PC-9 (cell line): ENCODE measurements around the gene BMI1. TPM values are rescaled to one million over a fixed set of nuclear protein-coding genes. Genes with fewer than 3 reads are reported as not detected.

Experiments used
- BruUV-seq: library from RNA; stranded (reverse); fragments of 400-500 nt; replicated peaks from 2 replicates; lab custom pipeline; 2021; lab: Mats Ljungman, UMichigan
- CTCF ChIA-PET: fragments of 300-600 bp; sonication (Branson Sonifier 250); formaldehyde crosslinking; loops from one replicate; lab custom pipeline; 2022; ENCODE audit warnings: antibody characterized with exemption; lab: Charles Lee
- POLR2A ChIA-PET: fragments of 300-600 bp; sonication (Branson Sonifier 250); formaldehyde crosslinking; loops from one replicate; lab custom pipeline; 2022; ENCODE audit warnings: antibody characterized with exemption; ENCODE audit not compliant: unreplicated experiment; lab: Charles Lee
- DNase-seq, 2 experiments: peaks; one replicate each; pipeline versions ENCODE4 v3.0.0 to v3.0.0-alpha.2; 2015 to 2022; ENCODE audit warnings: mixed read lengths in 1 of 2
- H2AFZ ChIP-seq: fragments of 200-600 bp; sonication (generic); 2 replicates; pipeline ENCODE4 v1.8.1; 2017; ENCODE audit warnings: antibody characterized with exemption
- H3F3A ChIP-seq: fragments of 200-600 bp; sonication (generic); 2 replicates; pipeline ENCODE4 v1.8.1; 2017; ENCODE audit warnings: antibody characterized with exemption, mild to moderate bottlenecking, low read depth; ENCODE audit not compliant: insufficient read depth
- H3K27ac ChIP-seq: fragments of 200-600 bp; sonication (generic); 2 replicates; pipeline ENCODE4 v1.6.1; 2016; ENCODE audit warnings: mixed run types
- H3K27me3 ChIP-seq: fragments of 200-600 bp; sonication (generic); 2 replicates; pipeline ENCODE4 v1.6.1; 2016; ENCODE audit warnings: low read depth, mixed run types; ENCODE audit not compliant: insufficient read depth
- H3K36me3 ChIP-seq: fragments of 200-600 bp; sonication (generic); 2 replicates; pipeline ENCODE4 v1.6.1; 2016; ENCODE audit warnings: low read depth, mixed run types
- H3K4me1 ChIP-seq: fragments of 200-600 bp; sonication (generic); replicated peaks from 2 replicates; pipeline ENCODE4 v1.6.1; 2016; ENCODE audit warnings: mixed run types; ENCODE audit not compliant: insufficient read depth
- H3K4me2 ChIP-seq: fragments of 200-600 bp; sonication (generic); 2 replicates; pipeline ENCODE4 v1.6.1; 2017; ENCODE audit warnings: mixed run types
- H3K4me3 ChIP-seq: fragments of 200-600 bp; sonication (generic); 2 replicates; pipeline ENCODE4 v1.6.1; 2016; ENCODE audit warnings: mixed run types
- H3K79me2 ChIP-seq: fragments of 200-600 bp; sonication (generic); 2 replicates; pipeline ENCODE4 v1.6.1; 2017; ENCODE audit warnings: low read depth, mixed run types
- H3K9me2 ChIP-seq: fragments of 200-600 bp; sonication (generic); 2 replicates; pipeline ENCODE4 v1.8.1; 2017; ENCODE audit warnings: mild to moderate bottlenecking; ENCODE audit not compliant: insufficient read depth
- H3K9me3 ChIP-seq: fragments of 200-600 bp; sonication (generic); 2 replicates; pipeline ENCODE4 v1.8.1; 2016; ENCODE audit warnings: low read depth; ENCODE audit not compliant: insufficient read depth
- H4K20me1 ChIP-seq: fragments of 200-600 bp; sonication (generic); 2 replicates; pipeline ENCODE4 v1.8.1; 2017; ENCODE audit not compliant: insufficient read depth
- CTCF ChIP-seq: fragments of 200-600 bp; sonication (generic); conservative IDR thresholded peaks from 2 replicates; pipeline ENCODE4 v1.6.1; 2017; ENCODE audit warnings: mixed run types, antibody characterized with exemption, mild to moderate bottlenecking, moderate library complexity
- EZH2 ChIP-seq: fragments of 200-600 bp; sonication (generic); IDR thresholded peaks from 2 replicates; pipeline ENCODE4 v1.8.0; 2017; ENCODE audit warnings: antibody characterized with exemption, low read depth
- intact Hi-C: fragments of 100-400 bp; cut with micrococcal nuclease; formaldehyde crosslinking; loops from one replicate; pipeline ENCODE4 v1.10.0; 2022; ENCODE audit not compliant: unreplicated experiment
- total RNA-seq: library from RNA; stranded (reverse); gene quantifications from 2 replicates; pipeline ENCODE4 v1.2.3, GENCODE V29; 2021

Gene BMI1
- total RNA-seq, 1 experiment from 2014 or later, result 48.4 TPM

DNA sequence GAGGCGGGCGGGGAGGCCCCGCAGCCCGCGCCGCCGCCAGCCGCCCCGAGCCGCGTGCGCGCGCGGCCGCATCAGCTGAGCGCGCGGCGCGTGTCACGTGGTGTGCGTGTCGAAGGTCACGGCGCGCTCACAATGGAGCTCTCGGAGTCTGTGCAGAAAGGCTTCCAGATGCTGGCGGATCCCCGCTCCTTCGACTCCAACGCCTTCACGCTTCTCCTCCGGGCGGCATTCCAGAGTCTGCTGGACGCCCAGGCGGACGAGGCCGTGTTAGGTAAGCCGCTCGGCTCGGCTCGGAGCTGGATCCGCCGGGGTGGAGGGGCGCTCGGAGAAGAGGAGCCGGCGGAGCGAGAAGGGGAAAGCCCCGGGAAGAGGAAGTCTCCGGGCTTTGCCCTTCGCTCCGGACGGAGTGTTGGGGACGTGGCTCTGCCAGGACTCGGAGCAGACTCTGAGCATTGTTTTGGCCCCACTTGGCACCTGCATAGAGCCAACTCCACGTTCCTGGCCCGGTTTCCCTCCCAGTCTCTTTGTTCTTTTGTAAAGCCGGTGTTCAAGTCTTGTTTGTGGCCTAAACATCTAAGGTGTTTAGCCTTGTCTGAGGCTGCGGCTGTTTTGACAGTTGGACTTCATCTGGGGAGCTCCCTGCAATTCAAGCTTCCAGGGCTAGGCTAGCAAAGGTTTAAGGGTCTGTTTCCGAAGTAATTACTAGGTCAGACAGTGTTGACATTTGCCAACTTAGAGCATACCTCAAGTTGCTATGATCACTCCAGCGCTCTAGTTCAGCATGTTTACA is 4.4 kb upstream of the BMI1 start, which contains the start of gene COMMD3:
TSS of gene COMMD3 (plus strand) at position 103 of the 790 bp plus-strand sequence. CDS start at position 133, 30 bp downstream.
- Histone ChIP-seq H3K36me3 (no peaks in the 10 kb centered on the region), H3K27me3 (no peaks in the 10 kb centered on the region), H3K9me3 (no peaks in the 10 kb centered on the region), H3K9me2 (no peaks in the 10 kb centered on the region), H3K4me2 (peak within 1 kb of the TSS; percentile 88), H3K4me1 (peaks cover 29% of the 10 kb centered on the region), H3K4me3 (peak within 1 kb of the TSS; percentile 67), H3K27ac (peak within 1 kb of the TSS; percentile 58), H2AFZ (peak within 1 kb of the TSS; percentile 89), H3F3A (peaks cover 11% of the 10 kb centered on the region), H4K20me1 (no peaks in the 10 kb centered on the region), H3K79me2 (peaks cover 13% of the 10 kb centered on the region)
- peak; percentile 55 to 77 for DNase-seq
- BruUV-seq, result no TSS peak
- ChIA-PET CTCF (interaction anchor here (0.7 to 1.0 kb wide), 2 partner anchors 107 to 487 kb away, joined by 3 read pairs; no protein-coding TSS in a partner anchor), POLR2A (interaction anchor here (0.6 kb wide), 3 partner anchors 87 to 918 kb away, joined by 3 to 5 read pairs (median 4); partner anchors contain the start of gene DNAJC1)
- TF ChIP-seq EZH2, result no peak
- no peak for TF ChIP-seq CTCF
- intact Hi-C loops, result loop anchor here (2.0 to 5.0 kb wide), 2 partner anchors 64 to 314 kb away; partner anchors contain the start of gene DNAJC1

- POLR2A ChIA-PET, result interaction anchor here (0.6 kb wide), 1 partner anchor 314 kb away, joined by 5 read pairs; the partner anchor contains the start of gene DNAJC1
- intact Hi-C loops, result loop anchor here (2.0 to 5.0 kb wide), 2 partner anchors 65 to 314 kb away; partner anchors contain the start of gene DNAJC1
- H2AFZ ChIP-seq, result peak overlapping the region; percentile 89
- no peaks in the 10 kb centered on the region for H3K9me3 ChIP-seq
- peak overlapping the region; percentile 58 for H3K27ac ChIP-seq
- no peak for DNase-seq
- peaks cover 13% of the 10 kb centered on the region for H3K79me2 ChIP-seq
- H3K36me3 ChIP-seq, result no peaks in the 10 kb centered on the region
- H3K4me2 ChIP-seq, result peak overlapping the region; percentile 88
- H3K27me3 ChIP-seq, result peaks cover 1% of the 10 kb centered on the region
- TF ChIP-seq EZH2 (no peak), CTCF (no peak)
- peaks cover 29% of the 10 kb centered on the region for H3K4me1 ChIP-seq
- TSS peak; percentile 48 for BruUV-seq
- H3K4me3 ChIP-seq, result peak overlapping the region; percentile 67
- H4K20me1 ChIP-seq, result no peaks in the 10 kb centered on the region
- no peaks in the 10 kb centered on the region for H3K9me2 ChIP-seq
- H3F3A ChIP-seq, result peaks cover 11% of the 10 kb centered on the region
- CTCF ChIA-PET, result no interaction called here
These were observed 3.9 kb upstream of the BMI1 start for GRCh38 chr10:22317076-22317370.

DNA sequence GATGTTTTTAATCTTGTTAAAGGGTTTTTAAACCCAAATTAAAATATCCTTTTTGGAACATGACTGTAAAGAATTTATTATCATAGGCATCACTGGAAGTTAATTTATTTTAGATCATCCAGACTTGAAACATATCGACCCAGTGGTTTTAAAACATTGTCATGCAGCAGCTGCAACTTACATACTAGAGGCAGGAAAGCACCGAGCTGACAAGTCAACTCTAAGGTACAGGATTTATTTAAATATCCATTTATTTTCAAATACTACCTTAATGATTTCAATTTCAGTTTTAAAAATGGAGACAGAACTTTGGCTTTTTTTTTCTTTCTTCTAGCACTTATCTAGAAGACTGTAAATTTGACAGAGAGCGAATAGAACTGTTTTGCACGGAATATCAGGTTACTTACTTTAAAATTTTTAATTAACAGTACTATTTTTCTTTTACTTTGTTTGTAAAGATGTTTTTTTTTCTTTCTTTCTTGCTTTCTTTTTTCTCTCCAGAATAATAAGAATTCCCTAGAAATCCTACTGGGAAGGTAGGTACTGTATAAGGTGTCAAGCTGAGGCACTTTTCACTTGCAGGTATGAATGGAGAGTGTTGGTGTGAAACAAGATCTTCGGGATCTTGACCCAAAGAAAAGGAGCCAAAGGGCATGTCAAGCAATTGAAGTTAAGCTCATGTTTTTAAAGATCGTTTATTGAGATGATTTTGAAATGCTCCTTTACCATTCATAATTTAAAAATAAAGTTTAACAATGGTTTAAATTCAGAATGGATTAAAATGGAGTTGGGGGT is 2.9 kb upstream of the BMI1 start:
- peaks cover 6% of the 10 kb centered on the region for H4K20me1 ChIP-seq
- CTCF ChIA-PET, result interaction anchor here (0.6 kb wide), 1 partner anchor 307 kb away, joined by 3 read pairs; no protein-coding TSS in a partner anchor
- H2AFZ ChIP-seq, result no peak overlapping the region
- H3F3A ChIP-seq, result peaks cover 11% of the 10 kb centered on the region
- TF ChIP-seq EZH2 (no peak), CTCF (no peak)
- peak overlapping the region; percentile 67; the same call in 1 of the 2 replicates for H3K4me3 ChIP-seq
- no peaks in the 10 kb centered on the region for H3K9me3 ChIP-seq
- H3K79me2 ChIP-seq, result peaks cover 21% of the 10 kb centered on the region
- H3K4me2 ChIP-seq, result peak overlapping the region; percentile 88
- POLR2A ChIA-PET, result no interaction called here
- peaks cover 11% of the 10 kb centered on the region for H3K27me3 ChIP-seq
- no peak overlapping the region for H3K27ac ChIP-seq
- peaks cover 35% of the 10 kb centered on the region for H3K4me1 ChIP-seq
- intact Hi-C loops, result loop anchor here (2.0 to 5.0 kb wide), 2 partner anchors 66 to 315 kb away; partner anchors contain the start of gene DNAJC1
- BruUV-seq, result no TSS peak
- no peaks in the 10 kb centered on the region for H3K36me3 ChIP-seq
- DNase-seq, result no peak
- no peaks in the 10 kb centered on the region for H3K9me2 ChIP-seq
